Keratinocyte (primary cell): Measurements from ENCODE around the gene ZCCHC24.

Experiments used
- EZH2 ChIP-seq: IDR thresholded peaks from one replicate; pipeline ENCODE4 v1.6.1; 2012; ENCODE audit warnings: inconsistent platforms, mild to moderate bottlenecking, low read length, moderate library complexity
- TF ChIP-seq, protein P1 (sequence below), 3 experiments: IDR thresholded peaks in 1 of 3; conservative IDR thresholded peaks in 1 of 3; optimal IDR thresholded peaks in 1 of 3; 2 replicates in 2 of 3; 3 replicates in 1 of 3; pipeline versions ENCODE3 to v1.5.1; 2011; ENCODE audit warnings: low read length in 3 of 3, mild to moderate bottlenecking in 3 of 3, moderate library complexity in 2 of 3, control low read depth in 1 of 3, inconsistent platforms in 1 of 3; ENCODE audit not compliant: insufficient read depth in 2 of 3; ENCODE audit errors: extremely low read depth in 1 of 3

DNA sequence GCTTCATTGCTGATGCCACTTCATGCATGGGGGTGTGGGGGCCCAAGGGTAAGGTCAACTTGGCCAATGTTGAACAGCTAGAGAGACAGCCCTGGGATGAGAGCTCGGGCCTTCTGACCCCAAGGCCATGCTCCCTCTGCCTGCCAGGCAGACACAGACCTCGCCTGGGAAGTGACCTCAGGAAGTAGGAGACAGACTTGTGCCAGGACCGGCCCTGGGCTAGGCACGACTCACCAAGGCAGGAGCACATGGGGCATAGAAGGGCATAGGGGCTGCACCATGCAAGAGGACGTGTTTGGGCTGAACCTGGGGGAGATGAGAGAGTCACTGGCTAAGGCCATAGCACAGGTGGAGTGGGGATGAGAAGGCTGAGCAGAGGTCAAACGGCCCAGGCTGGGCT is 27.1 kb downstream of the ZCCHC24 start:
- TF ChIP-seq, protein P1, sequence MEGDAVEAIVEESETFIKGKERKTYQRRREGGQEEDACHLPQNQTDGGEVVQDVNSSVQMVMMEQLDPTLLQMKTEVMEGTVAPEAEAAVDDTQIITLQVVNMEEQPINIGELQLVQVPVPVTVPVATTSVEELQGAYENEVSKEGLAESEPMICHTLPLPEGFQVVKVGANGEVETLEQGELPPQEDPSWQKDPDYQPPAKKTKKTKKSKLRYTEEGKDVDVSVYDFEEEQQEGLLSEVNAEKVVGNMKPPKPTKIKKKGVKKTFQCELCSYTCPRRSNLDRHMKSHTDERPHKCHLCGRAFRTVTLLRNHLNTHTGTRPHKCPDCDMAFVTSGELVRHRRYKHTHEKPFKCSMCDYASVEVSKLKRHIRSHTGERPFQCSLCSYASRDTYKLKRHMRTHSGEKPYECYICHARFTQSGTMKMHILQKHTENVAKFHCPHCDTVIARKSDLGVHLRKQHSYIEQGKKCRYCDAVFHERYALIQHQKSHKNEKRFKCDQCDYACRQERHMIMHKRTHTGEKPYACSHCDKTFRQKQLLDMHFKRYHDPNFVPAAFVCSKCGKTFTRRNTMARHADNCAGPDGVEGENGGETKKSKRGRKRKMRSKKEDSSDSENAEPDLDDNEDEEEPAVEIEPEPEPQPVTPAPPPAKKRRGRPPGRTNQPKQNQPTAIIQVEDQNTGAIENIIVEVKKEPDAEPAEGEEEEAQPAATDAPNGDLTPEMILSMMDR (optimal IDR thresholded peaks at IDR 0.05 in 1 of 3, IDR thresholded peaks at IDR 0.05 in 1 of 3, conservative IDR thresholded peaks at IDR 0.05 in 1 of 3; ENCODE audit: extremely low read depth in 1 of 3, insufficient read depth in 2 of 3, low read length in 3 of 3): no peak
- no peak for TF ChIP-seq EZH2
